KOPT-K1 (cell line): ENCODE results near the gene MYZAP.

Experiments
- H3K27ac ChIP-seq: fragments of 200-600 bp; sonication (generic); 2 replicates; pipeline ENCODE4 v1.5.1; 2016; ENCODE audit warnings: antibody characterized with exemption, mild to moderate bottlenecking, low read depth, low read length; ENCODE audit not compliant: poor library complexity, severe bottlenecking
- H3K36me3 ChIP-seq: fragments of 200-600 bp; sonication (generic); 2 replicates; pipeline ENCODE4 v1.5.1; 2017; ENCODE audit warnings: antibody characterized with exemption, mild to moderate bottlenecking, low read length, moderate library complexity; ENCODE audit not compliant: insufficient read depth
- H3K9me3 ChIP-seq: fragments of 200-600 bp; sonication (generic); 2 replicates; pipeline ENCODE4 v1.5.1; 2017; ENCODE audit warnings: antibody characterized with exemption, low read length, mild to moderate bottlenecking; ENCODE audit not compliant: insufficient read depth, poor library complexity, severe bottlenecking

MYZAP gene

GRCh38 chr15:57595011-57595866, 3.5 kb downstream of the MYZAP start:
- H3K27ac ChIP-seq = no peak overlapping the region
- no peaks in the 10 kb centered on the region for H3K9me3 ChIP-seq
- H3K36me3 ChIP-seq = no peaks in the 10 kb centered on the region

DNA sequence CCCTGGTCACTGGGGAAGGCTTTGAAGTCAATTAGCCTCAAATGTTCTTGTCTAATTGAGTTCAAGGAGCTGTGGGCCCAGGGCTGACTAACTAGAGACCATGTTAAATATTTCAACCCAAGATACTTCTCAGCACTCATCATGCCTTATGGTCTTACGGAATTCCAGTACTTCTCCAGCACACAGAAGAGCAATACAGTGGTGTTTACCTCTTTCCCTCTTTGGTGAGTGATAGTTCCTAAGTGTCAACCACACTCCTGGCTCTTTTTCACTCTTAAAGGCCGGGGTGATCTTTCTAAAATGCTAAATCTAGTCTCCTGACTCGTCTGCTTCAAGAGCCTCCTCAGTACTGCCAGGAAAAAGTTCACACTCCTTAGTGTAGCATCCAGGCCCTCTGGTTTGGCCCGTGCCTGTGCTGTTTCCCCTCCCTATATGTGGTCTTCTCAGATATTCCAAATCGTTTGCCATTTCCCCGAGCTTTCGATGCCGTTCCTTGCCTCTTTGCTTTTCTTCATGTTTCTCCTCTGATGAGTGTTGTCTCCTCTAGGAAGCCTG, 4.7 kb downstream of the MYZAP start:
- Histone ChIP-seq H3K9me3 (no peaks in the 10 kb centered on the region), H3K36me3 (no peaks in the 10 kb centered on the region), H3K27ac (no peak overlapping the region)

GRCh38 chr15:57596978-57597377, 5.3 kb downstream of the MYZAP start:
- H3K36me3 ChIP-seq = no peaks in the 10 kb centered on the region
- H3K9me3 ChIP-seq = no peaks in the 10 kb centered on the region
- H3K27ac ChIP-seq = no peak overlapping the region

- Histone ChIP-seq H3K36me3 (no peaks in the 10 kb centered on the region), H3K9me3 (no peaks in the 10 kb centered on the region), H3K27ac (no peak overlapping the region)
Measured at GRCh38 chr15:57597431-57597830, 5.7 kb downstream of the MYZAP start.

DNA sequence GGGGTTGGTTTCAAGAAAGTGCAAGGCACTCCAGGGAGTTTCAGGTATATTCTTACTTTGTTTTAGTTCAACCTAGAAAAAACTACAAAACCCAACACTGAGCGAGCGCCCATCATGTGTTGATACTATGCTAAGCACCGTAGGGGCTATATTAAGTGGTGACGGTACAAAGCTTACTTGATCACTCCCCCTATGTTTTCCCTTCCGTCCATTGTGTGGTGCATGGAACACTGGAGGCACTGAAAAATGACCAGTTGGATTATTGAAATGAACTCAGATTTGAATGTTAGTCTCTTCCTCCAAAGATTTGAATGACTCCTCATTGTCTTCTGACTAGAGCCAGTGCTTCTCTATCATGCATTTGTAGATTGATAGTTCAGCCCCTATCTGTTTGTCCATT, 6.6 kb downstream of the MYZAP start:
- H3K9me3 ChIP-seq = no peaks in the 10 kb centered on the region
- no peak overlapping the region for H3K27ac ChIP-seq
- H3K36me3 ChIP-seq = no peaks in the 10 kb centered on the region

GRCh38 chr15:57599296-57599810, 7.6 kb downstream of the MYZAP start:
- no peak overlapping the region for H3K27ac ChIP-seq
- H3K9me3 ChIP-seq = no peaks in the 10 kb centered on the region
- no peaks in the 10 kb centered on the region for H3K36me3 ChIP-seq

GRCh38 chr15:57600197-57600596, 8.5 kb downstream of the MYZAP start:
- Histone ChIP-seq H3K9me3 (no peaks in the 10 kb centered on the region), H3K36me3 (no peaks in the 10 kb centered on the region), H3K27ac (no peak overlapping the region)

DNA sequence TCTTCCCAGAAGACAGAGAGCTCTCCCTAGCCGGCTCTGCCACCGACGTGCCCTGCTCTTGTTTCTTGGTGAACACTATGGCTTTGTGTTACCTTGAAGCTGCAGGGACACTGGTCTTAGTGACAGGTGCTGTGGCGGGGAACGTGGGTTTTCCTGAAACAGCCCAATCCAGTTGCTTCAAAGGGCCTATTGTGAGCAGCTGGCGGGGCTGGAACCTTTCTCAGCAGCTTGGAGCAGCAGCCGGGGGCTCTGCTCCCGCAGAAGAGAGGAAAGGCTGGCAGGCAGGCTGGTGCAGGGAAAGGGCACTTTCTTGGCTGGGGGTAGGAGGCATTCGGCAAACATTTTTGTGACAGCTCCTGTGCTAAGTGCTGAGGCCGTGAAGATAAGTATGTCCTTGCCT, 12.8 kb downstream of the MYZAP start:
- Histone ChIP-seq H3K9me3 (no peaks in the 10 kb centered on the region), H3K27ac (no peak overlapping the region), H3K36me3 (no peaks in the 10 kb centered on the region)

- Histone ChIP-seq H3K27ac (no peak overlapping the region), H3K36me3 (no peaks in the 10 kb centered on the region), H3K9me3 (no peaks in the 10 kb centered on the region)
Measured at GRCh38 chr15:57605491-57605890, 13.8 kb downstream of the MYZAP start.

GRCh38 chr15:57606048-57606447, 14.3 kb downstream of the MYZAP start:
- Histone ChIP-seq H3K27ac (no peak overlapping the region), H3K36me3 (no peaks in the 10 kb centered on the region), H3K9me3 (no peaks in the 10 kb centered on the region)

DNA sequence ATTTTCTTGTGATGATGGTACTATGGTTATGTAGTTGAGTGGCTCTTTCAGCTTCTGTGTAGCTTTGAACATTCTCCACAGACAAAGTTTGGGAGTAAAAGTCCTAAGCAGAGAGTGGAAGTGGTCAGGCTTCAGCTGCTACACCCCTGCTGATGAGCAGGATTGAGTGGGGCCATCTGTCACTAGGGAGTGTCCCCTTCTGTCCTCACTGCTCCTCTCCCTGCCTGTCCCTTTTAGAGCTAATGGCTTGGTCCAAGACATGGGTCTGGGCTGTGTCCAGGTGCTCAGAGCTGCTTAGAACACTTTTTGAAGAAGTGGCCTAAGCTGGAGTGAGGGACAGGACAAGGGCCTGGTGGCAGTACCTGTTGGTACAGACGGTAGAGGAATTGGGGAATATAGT, 15.1 kb downstream of the MYZAP start:
- no peaks in the 10 kb centered on the region for H3K9me3 ChIP-seq
- H3K36me3 ChIP-seq = no peaks in the 10 kb centered on the region
- no peak overlapping the region for H3K27ac ChIP-seq

- no peak overlapping the region for H3K27ac ChIP-seq
- no peaks in the 10 kb centered on the region for H3K36me3 ChIP-seq
- no peaks in the 10 kb centered on the region for H3K9me3 ChIP-seq
Measured at GRCh38 chr15:57607570-57608000, 15.9 kb downstream of the MYZAP start.

GRCh38 chr15:57609805-57610529, 18.3 kb downstream of the MYZAP start:
- H3K27ac ChIP-seq = no peak overlapping the region

GRCh38 chr15:57611123-57611522, 19.4 kb downstream of the MYZAP start:
- Histone ChIP-seq H3K27ac (no peak overlapping the region), H3K36me3 (no peaks in the 10 kb centered on the region), H3K9me3 (no peaks in the 10 kb centered on the region)

More at GRCh38 chr15:57609805-57610529, 18.3 kb downstream of the MYZAP start:
- no peaks in the 10 kb centered on the region for H3K9me3 ChIP-seq
- no peaks in the 10 kb centered on the region for H3K36me3 ChIP-seq

DNA sequence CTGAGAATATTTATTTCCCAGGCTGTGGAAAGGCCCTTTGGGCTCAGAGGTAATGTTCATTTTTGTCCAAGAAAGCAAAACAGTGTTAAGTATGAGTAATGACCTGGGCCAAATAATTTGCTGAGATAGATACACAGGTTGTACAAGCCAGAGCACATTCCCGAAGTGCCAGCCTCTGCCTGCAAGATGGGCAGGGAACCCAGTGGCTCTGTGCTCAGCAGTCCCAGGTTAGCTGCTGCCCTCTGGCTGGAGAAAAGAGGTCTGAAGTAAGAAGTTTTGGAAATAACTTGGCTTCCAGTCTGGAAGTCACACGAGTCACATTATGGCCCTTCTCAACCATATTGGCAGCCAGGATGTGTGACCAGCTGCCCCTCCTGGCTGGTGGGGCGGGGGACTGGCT, 20.2 kb downstream of the MYZAP start:
- no peaks in the 10 kb centered on the region for H3K36me3 ChIP-seq
- H3K27ac ChIP-seq = no peak overlapping the region
- H3K9me3 ChIP-seq = no peaks in the 10 kb centered on the region
